ENCODE results near the gene KRTAP10-1. TPM values are rescaled to one million over a fixed set of nuclear protein-coding genes. Genes with fewer than 3 reads are reported as not detected.

The KRTAP10-1 gene
- total and polyA plus RNA-seq, 2 of the 8 experiments (the other 6 are each of a cell fraction or from before 2014, with no cell fraction given), result 0.08 TPM; not detected in 1

DNA sequence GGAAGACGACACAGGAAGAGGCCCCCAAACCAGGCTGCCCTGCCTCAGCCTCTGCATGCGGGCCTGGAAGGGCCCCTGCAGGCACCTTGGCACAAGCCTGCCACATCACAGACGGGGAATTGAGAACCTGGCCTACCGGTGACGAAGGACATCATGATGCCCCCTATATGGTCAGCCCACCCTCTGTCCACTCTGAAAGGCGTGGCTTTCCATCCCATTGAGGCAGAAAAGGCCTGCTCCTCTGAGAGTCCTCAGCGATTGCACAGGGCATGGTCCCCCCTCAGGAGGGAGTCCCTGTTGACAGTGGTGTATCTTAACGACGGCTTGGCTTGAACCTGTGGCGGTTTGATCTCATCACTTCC lies 11.4 kb downstream of the KRTAP10-1 start:
- Histone ChIP-seq H3K4ac (replicated peaks; ENCODE audit: insufficient read length, low read depth, low read length) (no peak overlapping the region), H2BK12ac (ENCODE audit: low read depth, low read length) (no peak overlapping the region), H3K23me2 (ENCODE audit: low read depth, low read length) (peaks cover 12% of the 10 kb centered on the region; the same call in 1 of the 2 replicates), H2BK5ac (ENCODE audit: low read depth, low read length) (no peak overlapping the region), H2AFZ (ENCODE audit: low read length) (no peak overlapping the region), H3K79me2 (ENCODE audit: control insufficient read depth in 1 of 2, insufficient read depth in 2 of 2, low read length in 2 of 2) (no peaks in the 10 kb centered on the region), H3K27ac (ENCODE audit: low read depth, low read length) (no peak overlapping the region), H2AK5ac (ENCODE audit: low read depth, low read length) (no peak overlapping the region), H3K14ac (ENCODE audit: insufficient read length) (no peak overlapping the region), H4K91ac (replicated peaks; ENCODE audit: insufficient read length, low read length) (no peak overlapping the region), H2BK20ac (ENCODE audit: low read length) (no peak overlapping the region), H3K27me3 (replicated peaks in 1 of 4; ENCODE audit: control insufficient read depth in 3 of 4, extremely low read depth in 1 of 4, insufficient read depth in 3 of 4, low read length in 3 of 4) (peaks cover 0 to 3% (median 0%) of the 10 kb centered on the region in 4 experiments; a peak in 1 of 7 replicates), H3K56ac (replicated peaks; ENCODE audit: insufficient read length, low read depth, low read length) (no peak overlapping the region), H2BK15ac (ENCODE audit: low read length) (no peak overlapping the region), H3K9ac (replicated peaks in 1 of 4; ENCODE audit: extremely low read depth in 1 of 4, low read depth in 3 of 4, low read length in 3 of 4) (no peak overlapping the region), H3K4me2 (ENCODE audit: insufficient read depth in 1 of 2, low read depth in 2 of 2, low read length in 2 of 2) (no peak overlapping the region), H3K4me3 (ENCODE audit: extremely low read depth in 1 of 4, insufficient read depth in 2 of 4, low read depth in 3 of 4, low read length in 4 of 4) (no peak overlapping the region), H3K36me3 (ENCODE audit: control insufficient read depth in 2 of 4, insufficient read depth in 4 of 4, low read length in 3 of 4) (no peaks in the 10 kb centered on the region), H2BK120ac (replicated peaks; ENCODE audit: low read depth, low read length) (no peak overlapping the region), H4K20me1 (replicated peaks in 1 of 2; ENCODE audit: control insufficient read depth in 1 of 2, insufficient read depth in 2 of 2, low read length in 2 of 2) (peaks cover 0 to 2% of the 10 kb centered on the region in 2 experiments), H3K18ac (ENCODE audit: extremely low read depth, low read length) (no peak overlapping the region), H4K8ac (ENCODE audit: extremely low read depth, insufficient read depth, low read length) (no peak overlapping the region; the same call in 1 of the 2 replicates), H3K23ac (ENCODE audit: insufficient read length) (no peak overlapping the region), H3K79me1 (ENCODE audit: low read depth, low read length) (no peaks in the 10 kb centered on the region; the same call in 1 of the 2 replicates), H3K4me1 (replicated peaks in 1 of 4; ENCODE audit: control insufficient read depth in 3 of 4, insufficient read depth in 4 of 4, low read length in 3 of 4) (peaks cover 0 to 3% (median 0%) of the 10 kb centered on the region in 4 experiments; a peak in 1 of 7 replicates), H3K9me3 (ENCODE audit: insufficient read depth in 2 of 2, low read depth in 1 of 2, low read length in 1 of 2) (peaks cover 0 to 12% of the 10 kb centered on the region in 2 experiments; a peak in 1 of 4 replicates), H4K5ac (ENCODE audit: insufficient read length, low read depth, low read length) (no peak overlapping the region)
- FAIRE-seq (no peak), DNase-seq (ENCODE audit: low read depth in 1 of 2, low spot score in 2 of 2) (no peak)
- ChIA-PET CTCF (ENCODE audit: partially characterized antibody) (interaction anchor here (1.5 kb wide), 1 partner anchor 265 kb away, joined by 4 read pairs; no protein-coding TSS in a partner anchor), POLR2A (ENCODE audit: partially characterized antibody) (no interaction called here)
- 87% methylated on average over 10 of the region's 10 CpGs; no CpG with 5 or more reads in 1 of the 2 experiments for WGBS, 2 experiments (ENCODE audit: extremely low coverage in 1 of 2, insufficient coverage in 1 of 2, insufficient read length in 1 of 2, insufficient replicate concordance in 2 of 2, low coverage in 1 of 2, low lambda C conversion rate in 2 of 2, missing lambda C conversion rate in 1 of 2)
- no peak for TF ChIP-seq TAF1 (IDR thresholded peaks at IDR 0.05; ENCODE audit: low read depth, low read length)
- no peak for TF ChIP-seq HDAC2 (IDR thresholded peaks at IDR 0.05; ENCODE audit: borderline replicate concordance in 1 of 2, low read depth in 2 of 2, low read length in 2 of 2)
- TF ChIP-seq GTF2F1 (IDR thresholded peaks at IDR 0.05; ENCODE audit: borderline replicate concordance, low read depth, low read length), result no peak
- no peak for TF ChIP-seq NANOG (IDR thresholded peaks at IDR 0.05; ENCODE audit: insufficient read depth, low read depth, low read length, poor library complexity, severe bottlenecking)
- TF ChIP-seq MAFK (IDR thresholded peaks at IDR 0.05; ENCODE audit: low read depth, low read length), result no peak
- no peak for TF ChIP-seq RAD21 (IDR thresholded peaks at IDR 0.05 in 1 of 2, conservative IDR thresholded peaks at IDR 0.05 in 1 of 2; ENCODE audit: low read depth in 2 of 2, low read length in 2 of 2)
- no peak for TF ChIP-seq SP2 (IDR thresholded peaks at IDR 0.05; ENCODE audit: low read length)
- TF ChIP-seq, protein P1, sequence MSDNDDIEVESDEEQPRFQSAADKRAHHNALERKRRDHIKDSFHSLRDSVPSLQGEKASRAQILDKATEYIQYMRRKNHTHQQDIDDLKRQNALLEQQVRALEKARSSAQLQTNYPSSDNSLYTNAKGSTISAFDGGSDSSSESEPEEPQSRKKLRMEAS (IDR thresholded peaks at IDR 0.05), result no peak
- no peak for TF ChIP-seq POLR2AphosphoS5 (IDR thresholded peaks at IDR 0.05; ENCODE audit: low read depth, low read length)
- TF ChIP-seq SIRT6 (IDR thresholded peaks at IDR 0.05; ENCODE audit: low read length), result no peak
- no peak for TF ChIP-seq EZH2 (IDR thresholded peaks at IDR 0.05; ENCODE audit: low read depth, low read length, severe bottlenecking)
- no peak for TF ChIP-seq JUND (IDR thresholded peaks at IDR 0.05; ENCODE audit: low read length)

Measured in H1 (cell line).